DND-41 (cell line): ENCODE measurements around the gene C11orf87.

Source experiments
- ATAC-seq: fragments of 200-7000 bp; cut with Tn5 transposase; 3 replicates; pipeline ENCODE4 v1.9.1; 2021; ENCODE audit warnings: low read depth; ENCODE audit not compliant: insufficient read depth
- DNase-seq: peaks from one replicate; pipeline ENCODE4 v3.0.0-alpha.2; 2020
- H2AFZ ChIP-seq: 2 replicates; pipeline ENCODE4 v1.6.0; 2012; ENCODE audit warnings: low read depth, low read length
- H3K27ac ChIP-seq: 2 replicates; pipeline ENCODE4 v1.5.1; 2012; ENCODE audit warnings: low read length, inconsistent platforms
- H3K27me3 ChIP-seq: fragments of 200-600 bp; sonication (generic); 2 replicates; pipeline ENCODE4 v1.6.0; 2012; ENCODE audit warnings: low read length, mild to moderate bottlenecking, inconsistent platforms; ENCODE audit not compliant: insufficient read depth, poor library complexity
- H3K36me3 ChIP-seq: 2 replicates; pipeline ENCODE4 v1.5.1; 2012; ENCODE audit warnings: low read length, inconsistent platforms; ENCODE audit not compliant: insufficient read depth
- H3K4me1 ChIP-seq: 2 replicates; pipeline ENCODE4 v1.5.1; 2012; ENCODE audit warnings: mild to moderate bottlenecking, low read length; ENCODE audit not compliant: insufficient read depth
- H3K4me2 ChIP-seq: 2 replicates; pipeline ENCODE4 v1.6.0; 2012; ENCODE audit warnings: mild to moderate bottlenecking, moderate library complexity, low read length, inconsistent platforms; ENCODE audit not compliant: insufficient read depth
- H3K4me3 ChIP-seq, 2 experiments: fragments of 200-600 bp in 1 of 2; shearing (Covaris generic) in 1 of 2; 2 replicates each; pipeline ENCODE4 v1.5.1; 2012 to 2016; ENCODE audit warnings: inconsistent platforms in 2 of 2, low read length in 2 of 2, mild to moderate bottlenecking in 2 of 2, low read depth in 1 of 2, moderate library complexity in 1 of 2
- H3K79me2 ChIP-seq: 2 replicates; pipeline ENCODE4 v1.6.0; 2012; ENCODE audit warnings: low read length, inconsistent platforms; ENCODE audit not compliant: insufficient read depth
- H3K9ac ChIP-seq: 2 replicates; pipeline ENCODE4 v1.6.0; 2012; ENCODE audit warnings: low read depth, mild to moderate bottlenecking, inconsistent platforms, low read length, moderate library complexity
- H3K9me3 ChIP-seq: 2 replicates; pipeline ENCODE4 v1.5.1; 2012; ENCODE audit warnings: low read length, moderate library complexity, mild to moderate bottlenecking, inconsistent platforms; ENCODE audit not compliant: insufficient read depth, severe bottlenecking
- H4K20me1 ChIP-seq: 2 replicates; pipeline ENCODE4 v1.6.0; 2012; ENCODE audit warnings: low read length; ENCODE audit not compliant: insufficient read depth
- CTCF ChIP-seq: IDR thresholded peaks from 2 replicates; pipeline ENCODE4 v1.5.1; 2012; ENCODE audit warnings: borderline replicate concordance, low read length, moderate library complexity, mild to moderate bottlenecking; ENCODE audit not compliant: poor library complexity, severe bottlenecking; ENCODE audit errors: extremely low read depth
- EZH2 ChIP-seq: IDR thresholded peaks from 3 replicates; pipeline ENCODE4 v1.6.1; 2012; ENCODE audit warnings: borderline replicate concordance, low read depth, mild to moderate bottlenecking, moderate library complexity, low read length, inconsistent platforms; ENCODE audit not compliant: severe bottlenecking

C11orf87 gene

GRCh38 chr11:109390752-109391151 lies 31.2 kb upstream of the C11orf87 start:
- TF ChIP-seq EZH2 (no peak), CTCF (no peak)
- Histone ChIP-seq H3K27ac (no peak overlapping the region), H3K4me3 (no peak overlapping the region), H3K9ac (no peak overlapping the region), H3K36me3 (no peaks in the 10 kb centered on the region), H3K4me1 (no peaks in the 10 kb centered on the region), H3K4me2 (no peak overlapping the region), H2AFZ (no peak overlapping the region), H3K79me2 (no peaks in the 10 kb centered on the region), H3K9me3 (no peaks in the 10 kb centered on the region), H4K20me1 (no peaks in the 10 kb centered on the region), H3K27me3 (no peaks in the 10 kb centered on the region)
- ATAC-seq (no peak), DNase-seq (no peak)

GRCh38 chr11:109401545-109401944 lies 20.4 kb upstream of the C11orf87 start:
- Histone ChIP-seq H3K9ac (no peak overlapping the region), H3K4me3 (no peak overlapping the region), H3K36me3 (no peaks in the 10 kb centered on the region), H2AFZ (no peak overlapping the region), H3K27ac (no peak overlapping the region), H3K79me2 (no peaks in the 10 kb centered on the region), H3K4me2 (no peak overlapping the region), H3K9me3 (no peaks in the 10 kb centered on the region), H4K20me1 (no peaks in the 10 kb centered on the region), H3K27me3 (no peaks in the 10 kb centered on the region), H3K4me1 (no peaks in the 10 kb centered on the region)
- no peak for TF ChIP-seq CTCF
- no peak for TF ChIP-seq EZH2
- no peak for DNase-seq
- ATAC-seq, result no peak

GRCh38 chr11:109405671-109406070 lies 16.3 kb upstream of the C11orf87 start:
- H3K4me2 ChIP-seq, result no peak overlapping the region
- H4K20me1 ChIP-seq, result no peaks in the 10 kb centered on the region
- no peaks in the 10 kb centered on the region for H3K27me3 ChIP-seq
- H2AFZ ChIP-seq, result no peak overlapping the region
- H3K4me1 ChIP-seq, result no peaks in the 10 kb centered on the region
- no peak overlapping the region for H3K9ac ChIP-seq
- H3K9me3 ChIP-seq, result no peaks in the 10 kb centered on the region
- no peak for DNase-seq
- no peak for TF ChIP-seq EZH2
- no peak for TF ChIP-seq CTCF
- H3K36me3 ChIP-seq, result no peaks in the 10 kb centered on the region
- no peak overlapping the region for H3K4me3 ChIP-seq
- H3K27ac ChIP-seq, result no peak overlapping the region
- H3K79me2 ChIP-seq, result no peaks in the 10 kb centered on the region
- ATAC-seq, result no peak

GRCh38 chr11:109416601-109417000 lies 5.4 kb upstream of the C11orf87 start:
- H3K4me1 ChIP-seq, result no peaks in the 10 kb centered on the region
- ATAC-seq, result no peak
- no peak overlapping the region for H2AFZ ChIP-seq
- no peak for DNase-seq
- no peaks in the 10 kb centered on the region for H4K20me1 ChIP-seq
- H3K27me3 ChIP-seq, result no peaks in the 10 kb centered on the region
- H3K36me3 ChIP-seq, result no peaks in the 10 kb centered on the region
- no peak overlapping the region for H3K4me2 ChIP-seq
- no peak overlapping the region for H3K9ac ChIP-seq
- no peaks in the 10 kb centered on the region for H3K9me3 ChIP-seq
- H3K4me3 ChIP-seq, result no peak overlapping the region
- H3K79me2 ChIP-seq, result no peaks in the 10 kb centered on the region
- TF ChIP-seq CTCF (no peak), EZH2 (no peak)
- H3K27ac ChIP-seq, result no peak overlapping the region
